Suppressor macrophage (primary cell): Measurements from ENCODE around the gene MYRF.

Source experiments
- DNase-seq, 4 experiments: peaks; one replicate each; pipeline ENCODE4 v3.0.0-alpha.2; 2020 to 2022

Gene MYRF

DNA sequence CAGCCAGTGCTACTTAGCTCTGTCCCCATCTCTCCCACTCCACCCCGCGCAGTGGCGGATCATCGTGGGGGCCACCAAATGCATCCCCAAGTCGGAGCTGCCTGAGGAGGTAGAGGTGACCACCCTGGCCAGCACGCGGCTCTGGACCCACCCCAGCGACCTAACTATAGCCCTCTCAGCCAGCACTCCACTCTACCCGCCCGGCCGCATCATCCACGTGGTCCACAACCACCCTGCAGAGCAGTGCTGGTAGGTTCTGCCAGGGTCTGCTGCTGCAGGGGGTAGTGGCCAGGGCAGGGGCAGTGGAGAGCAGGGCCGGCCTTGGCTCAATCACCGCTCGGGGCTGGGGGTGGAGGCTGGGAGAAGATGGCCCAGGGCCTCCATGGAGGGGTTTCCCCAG is 13.0 kb upstream of the MYRF start:
- DNase-seq: no peak

DNA sequence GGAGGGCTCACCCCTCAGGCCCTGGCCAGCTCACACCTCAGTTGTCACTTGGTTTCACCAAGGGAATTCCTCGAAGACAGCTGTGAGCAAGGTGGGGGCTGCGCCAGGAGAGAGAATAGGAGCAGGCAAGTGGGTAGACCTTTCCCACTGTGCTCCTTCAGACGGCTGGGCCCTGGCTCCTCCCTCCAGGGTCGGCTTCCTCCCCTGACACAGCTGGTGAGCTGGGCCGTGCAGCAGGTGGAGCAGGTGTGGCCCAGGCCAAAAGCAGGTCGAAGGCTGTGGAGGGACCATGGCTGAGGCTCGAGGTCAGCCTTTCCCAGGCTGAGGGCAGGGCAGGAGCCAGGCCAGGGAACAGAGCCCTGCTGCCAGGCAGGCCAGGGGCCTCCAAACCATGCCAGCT is 12.5 kb upstream of the MYRF start:
- DNase-seq: no peak

DNA sequence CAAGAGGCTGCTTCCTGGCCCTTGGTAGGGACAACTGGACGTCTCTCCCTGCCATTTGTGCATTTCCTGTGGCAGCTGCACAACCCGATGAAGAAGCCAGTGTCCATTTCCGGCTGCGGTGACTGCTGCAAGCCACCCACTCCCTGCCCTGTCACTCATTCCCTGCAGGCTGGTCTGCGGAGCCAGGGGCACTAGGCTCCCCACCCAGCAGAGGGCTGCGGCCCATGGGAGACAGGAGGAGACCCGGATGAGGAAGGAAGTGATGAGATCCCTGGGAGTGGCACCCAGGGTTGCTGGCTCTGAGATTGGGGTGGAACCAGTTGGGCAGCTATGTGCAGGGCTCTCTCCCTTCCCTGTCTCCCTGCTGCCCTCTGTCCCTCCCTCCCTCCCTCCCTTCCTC is 10.0 kb upstream of the MYRF start:
- peak; percentile 78 to 89 (median 87) for DNase-seq

- DNase-seq: no peak
These were observed 8.8 kb upstream of the MYRF start for GRCh38 chr11:61743486-61744095.

GRCh38 chr11:61744181-61744580 is 8.3 kb upstream of the MYRF start:
- DNase-seq: no peak

DNA sequence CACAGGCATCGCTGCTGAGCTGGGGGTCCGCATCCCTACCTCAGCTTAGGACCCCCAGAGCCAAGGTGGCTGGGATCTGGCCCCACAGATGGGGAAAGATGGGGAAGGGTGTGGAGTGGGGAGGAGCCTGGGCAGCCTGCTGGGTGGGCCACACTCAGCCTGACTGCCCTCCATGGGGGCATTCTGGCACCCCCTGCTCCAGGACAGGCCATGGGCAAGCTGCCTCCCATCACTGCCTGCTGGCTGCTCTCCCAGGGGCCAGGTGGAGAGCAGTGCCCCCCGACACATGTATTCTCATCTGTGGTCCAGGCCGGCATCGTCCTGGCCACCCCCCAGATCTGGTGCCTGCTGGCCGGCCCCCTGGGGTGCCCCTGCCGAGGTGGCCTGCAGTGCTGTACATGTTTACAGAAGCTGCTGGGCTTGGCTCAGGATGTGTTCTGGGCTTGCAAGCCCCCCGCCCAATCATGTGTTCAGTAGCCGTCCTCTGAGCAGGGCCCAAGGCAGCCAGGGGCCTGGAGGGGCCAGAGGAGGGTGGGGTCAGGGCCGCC is 7.8 kb upstream of the MYRF start:
- DNase-seq: no peak

DNA sequence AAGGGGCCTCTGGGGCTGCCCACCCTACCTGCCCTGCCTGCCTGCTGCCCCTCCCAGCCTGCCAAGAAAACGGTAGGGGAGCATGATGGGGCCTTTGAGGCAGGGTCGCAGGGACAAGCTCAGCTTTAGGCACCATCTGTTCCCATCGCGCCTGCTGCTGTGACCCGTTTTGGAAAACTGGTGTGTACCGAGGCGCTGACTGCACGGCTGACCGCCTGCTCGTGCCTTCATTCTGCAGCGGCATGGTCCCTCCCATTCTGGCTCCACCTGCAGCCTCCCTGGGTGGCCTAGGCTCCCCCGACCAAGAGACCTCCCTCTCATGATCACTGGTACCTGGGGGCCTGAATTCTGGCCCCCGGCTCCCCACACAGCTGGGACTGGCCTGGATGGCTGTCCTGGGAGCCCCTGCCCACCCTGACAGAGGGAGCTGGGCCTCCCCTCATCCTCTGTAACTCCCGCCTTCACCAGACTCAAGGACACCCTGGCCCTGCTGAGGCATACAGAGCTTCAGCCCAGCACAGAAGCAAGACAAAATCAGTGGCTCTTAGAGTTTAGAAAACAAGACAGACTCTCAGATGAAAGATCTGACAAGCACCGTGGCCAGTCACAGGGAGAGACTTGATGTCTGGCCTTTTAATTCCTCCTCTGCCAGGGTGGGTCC is 6.5 kb upstream of the MYRF start:
- no peak for DNase-seq

DNA sequence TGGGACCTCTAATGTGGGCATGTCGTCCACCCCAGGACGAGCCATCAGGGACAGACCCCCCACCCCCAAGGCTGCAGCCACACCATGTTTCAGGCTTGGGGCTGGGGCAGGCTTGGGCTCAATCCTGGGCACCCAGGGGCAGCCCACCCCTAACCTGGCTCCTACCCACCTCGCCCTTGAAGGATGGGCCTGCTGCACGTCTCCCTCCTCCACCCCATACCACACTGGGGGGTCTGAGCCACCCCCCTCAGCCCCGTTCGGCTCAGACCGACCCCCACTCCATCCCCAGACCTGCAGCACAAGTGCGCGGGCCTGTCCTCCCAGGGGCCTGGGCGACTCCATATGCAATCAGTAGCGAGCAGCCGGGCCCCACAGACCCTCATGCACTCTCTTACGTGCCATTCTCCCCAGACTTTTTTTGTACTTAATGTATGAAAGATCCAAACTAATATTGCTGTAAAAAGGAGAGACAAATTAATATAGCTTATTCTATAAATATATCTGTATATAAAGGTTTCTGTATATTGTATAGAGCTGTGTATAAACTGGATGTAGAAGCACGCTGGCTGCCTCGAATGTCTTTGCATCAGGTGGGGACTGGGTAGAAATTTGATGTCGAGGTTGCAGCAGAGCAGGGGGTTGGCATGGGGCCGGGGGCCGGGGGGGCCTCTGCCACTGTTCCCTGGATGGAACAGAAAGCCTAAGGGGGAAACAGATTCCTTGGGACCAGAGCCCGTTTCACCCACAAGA is 5.8 kb upstream of the MYRF start:
- DNase-seq: no peak

DNA sequence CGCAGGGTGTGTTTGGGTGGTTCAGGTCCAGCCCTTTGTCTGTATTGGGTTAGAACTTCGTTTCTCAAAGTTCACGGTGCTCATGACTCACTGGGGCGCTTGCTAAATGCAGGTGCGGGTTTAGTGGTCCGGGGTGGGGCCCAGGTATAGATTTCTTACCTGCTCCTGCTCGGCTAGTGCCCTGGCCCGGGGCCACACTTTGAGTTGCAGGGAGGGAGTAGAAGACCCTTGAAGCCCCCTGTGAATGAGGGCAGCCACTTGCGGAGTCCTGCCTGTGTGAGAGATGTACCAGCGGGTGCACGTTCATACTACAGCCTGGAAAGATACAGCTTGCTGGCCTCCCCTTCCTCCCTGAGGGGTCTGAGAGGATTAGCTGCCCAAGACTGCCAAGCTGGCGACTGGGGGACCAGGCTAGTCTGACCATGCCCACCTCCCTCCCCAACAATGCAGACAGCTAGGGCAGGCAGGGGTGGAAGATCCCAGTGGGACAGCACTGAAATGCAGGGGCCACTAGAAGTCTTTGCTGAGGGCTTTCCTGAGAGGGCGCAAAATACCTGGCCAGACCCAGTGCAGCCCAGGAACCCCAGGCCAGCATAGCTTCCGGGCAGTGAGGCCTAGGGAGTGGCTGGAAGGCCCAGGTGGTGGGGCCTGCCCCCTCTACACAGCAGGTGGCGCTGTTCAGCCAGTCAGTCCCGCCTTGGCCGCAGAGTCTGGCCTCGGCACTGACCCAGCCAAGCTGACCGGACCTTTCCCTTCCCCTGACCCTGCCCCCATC is 5.1 kb upstream of the MYRF start:
- peak; percentile 68 to 86 (median 76) for DNase-seq

- no peak for DNase-seq
These were observed 4.5 kb upstream of the MYRF start for GRCh38 chr11:61747967-61748285.

GRCh38 chr11:61749591-61750217 is 2.7 kb upstream of the MYRF start:
- DNase-seq: no peak

- DNase-seq: no peak
These were observed 1.7 kb upstream of the MYRF start for GRCh38 chr11:61750631-61751273.

DNA sequence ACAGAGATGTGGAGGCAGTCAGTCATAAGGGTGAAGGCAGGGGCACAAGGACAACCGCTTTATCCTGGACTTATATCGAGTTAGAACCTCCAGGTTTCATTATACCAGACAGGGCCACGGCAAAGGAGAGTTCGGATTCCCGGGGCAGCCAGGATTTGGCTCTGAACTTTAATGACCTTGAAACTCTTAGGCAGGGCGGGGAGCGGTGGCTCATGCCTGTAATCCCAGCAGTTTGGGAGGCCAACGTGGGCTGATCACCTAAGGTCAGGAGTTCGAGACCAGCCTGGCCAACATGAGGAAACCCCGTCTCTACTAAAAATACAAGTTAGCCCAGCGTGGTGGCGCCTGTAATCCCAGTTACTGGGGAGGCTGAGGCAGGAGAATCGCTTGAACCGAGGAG is 1.1 kb upstream of the MYRF start:
- no peak for DNase-seq

DNA sequence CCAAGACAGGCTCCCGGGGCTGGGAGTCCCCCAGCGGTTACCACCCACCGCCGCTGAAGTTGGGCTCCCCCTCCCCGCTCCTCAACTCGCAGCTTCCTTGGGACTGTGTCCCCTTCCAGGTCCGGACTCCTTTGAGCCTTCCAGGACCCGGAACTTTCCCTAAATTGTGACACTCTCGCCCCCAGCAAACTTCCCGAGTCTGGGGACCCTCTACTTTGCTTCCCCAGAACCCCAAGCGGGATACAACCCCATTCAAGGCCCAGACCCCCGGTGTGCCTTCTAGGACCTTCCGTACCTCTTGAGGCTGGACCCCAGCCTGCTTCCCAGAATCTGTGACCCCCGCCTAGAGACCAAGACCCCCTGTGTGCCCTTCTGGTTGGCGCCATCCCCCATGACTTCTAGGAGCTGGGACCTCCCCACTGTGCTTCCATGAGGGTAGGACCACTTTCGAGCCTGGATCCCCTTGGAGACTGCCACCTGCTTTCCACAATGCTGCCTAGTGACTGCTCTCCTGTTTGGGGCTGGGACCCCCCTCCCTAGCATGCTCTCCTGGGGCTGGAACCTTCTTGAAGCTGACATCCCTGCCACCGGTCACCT is 587 bp downstream of the MYRF start:
- DNase-seq: no peak

- no peak for DNase-seq
These were observed 1.2 kb downstream of the MYRF start for GRCh38 chr11:61753672-61754071.

- DNase-seq: no peak
These were observed 2.4 kb downstream of the MYRF start for GRCh38 chr11:61754534-61755482.

DNA sequence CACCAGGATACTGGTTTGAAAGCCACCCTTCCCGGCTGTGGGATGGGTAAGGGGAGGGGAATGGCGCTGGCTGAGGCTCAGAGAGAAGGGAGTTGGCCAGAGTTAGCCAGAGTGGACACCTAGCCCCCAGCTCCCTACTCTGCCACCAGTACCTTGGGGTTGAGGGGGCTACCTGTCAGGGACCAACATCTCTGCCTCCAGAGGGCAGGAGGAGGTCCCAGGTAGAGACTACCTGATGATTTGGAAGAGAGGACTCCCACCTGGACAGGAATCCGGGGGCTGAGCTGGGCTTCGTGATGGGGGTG is 3.7 kb downstream of the MYRF start:
- DNase-seq: no peak

- peak; percentile 34 to 65 (median 44) for DNase-seq
These were observed 4.2 kb downstream of the MYRF start for GRCh38 chr11:61756452-61757212.

DNA sequence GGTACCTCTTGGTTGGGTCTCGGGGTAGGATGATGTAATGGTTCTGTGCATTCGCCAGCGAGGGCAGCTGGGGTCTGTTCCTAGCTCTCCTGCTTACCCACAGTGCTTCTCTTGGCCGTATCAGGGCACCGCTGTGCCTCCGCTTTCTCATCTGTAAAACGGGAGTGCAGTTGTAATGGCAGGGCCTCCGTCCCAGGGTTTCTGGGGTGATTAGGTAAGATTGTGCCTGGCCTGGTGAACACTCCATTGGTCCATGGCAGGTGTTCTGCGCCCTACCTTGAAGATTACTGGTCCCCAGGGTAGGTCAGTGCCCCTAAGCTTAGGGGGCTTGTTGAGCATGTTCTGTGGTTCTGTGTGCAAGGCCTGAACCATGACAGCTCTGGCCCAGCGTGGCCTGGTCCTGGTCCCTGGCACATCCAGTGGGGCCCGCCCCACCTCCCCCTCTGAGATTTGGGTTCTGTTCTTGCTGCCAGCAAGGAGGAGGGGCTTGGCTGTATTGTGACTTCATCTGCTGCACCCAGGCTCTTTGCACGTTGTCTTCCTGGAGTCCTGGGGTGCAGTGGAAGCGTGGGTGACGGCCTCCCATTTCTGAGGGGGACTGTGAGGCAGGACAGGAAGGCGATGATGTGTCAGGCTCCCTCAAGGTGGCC is 4.9 kb downstream of the MYRF start:
- DNase-seq: no peak
